C4-2B (cell line): ENCODE results near the gene MAP3K7.

ENCODE experiments used
- CTCF ChIP-seq: fragments of 450-650 bp; conservative IDR thresholded peaks from 2 replicates; pipeline ENCODE4 v1.5.1; 2017; ENCODE audit warnings: mild to moderate bottlenecking
- ZFX ChIP-seq: fragments of 450-650 bp; IDR thresholded peaks from 2 replicates; pipeline ENCODE4 v1.6.1; 2017

DNA sequence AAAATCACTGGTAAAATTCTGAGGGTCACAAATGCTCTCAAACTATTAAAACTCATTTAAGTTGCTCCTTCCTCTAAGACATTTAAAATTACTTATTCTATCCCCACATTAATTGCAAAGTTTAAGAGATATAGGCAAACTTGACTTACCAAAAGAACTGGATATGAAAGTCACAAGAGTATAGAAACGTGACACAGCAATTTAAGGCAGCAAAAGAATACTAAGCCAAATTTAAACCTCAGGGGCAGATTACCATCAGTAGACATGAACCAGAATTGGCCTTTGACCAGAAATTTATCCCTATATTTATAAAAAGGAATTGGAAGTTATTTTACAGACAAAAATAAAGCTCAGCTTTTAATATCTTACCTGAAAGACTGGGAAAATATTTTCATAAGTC is 56.0 kb downstream of the MAP3K7 start:
- TF ChIP-seq CTCF, result no peak
- TF ChIP-seq ZFX, result no peak
